H1 (cell line): ENCODE results near the gene CIZ1. TPM values are rescaled to one million over a fixed set of nuclear protein-coding genes. Genes with fewer than 3 reads are reported as not detected.

Experiments used
- CTCF ChIA-PET: fragments of 300-600 bp; sonication (Branson Sonifier 250); formaldehyde crosslinking; loops from one replicate; lab custom pipeline; 2021; ENCODE audit not compliant: partially characterized antibody; lab: Charles Lee
- POLR2A ChIA-PET: fragments of 300-600 bp; sonication (Branson Sonifier 250); formaldehyde crosslinking; loops from one replicate; lab custom pipeline; 2021; ENCODE audit warnings: inconsistent platforms; ENCODE audit not compliant: partially characterized antibody; lab: Charles Lee
- DNase-seq, 2 experiments: peaks; one replicate each; pipeline versions ENCODE4 v3.0.0 to v3.0.0-alpha.2; 2010 to 2022; ENCODE audit warnings: low spot score in 2 of 2, low read depth in 1 of 2, mixed read lengths in 1 of 2
- FAIRE-seq: peaks from 2 replicates; lab custom pipeline; 2011; peaks lifted over from hg19 to GRCh38; lab: Jason Lieb, UNC
- H2AFZ ChIP-seq: 2 replicates; pipeline ENCODE4 v1.8.1; 2012; ENCODE audit warnings: low read length, inconsistent platforms
- H2AK5ac ChIP-seq: 2 replicates; pipeline ENCODE4 v1.6.1; 2013; ENCODE audit warnings: low read depth, low read length
- H2BK120ac ChIP-seq: replicated peaks from 2 replicates; pipeline ENCODE3; 2013; ENCODE audit warnings: low read depth, low read length, inconsistent platforms
- H2BK12ac ChIP-seq: 2 replicates; pipeline ENCODE4 v1.6.1; 2013; ENCODE audit warnings: low read depth, low read length
- H2BK15ac ChIP-seq: 2 replicates; pipeline ENCODE4 v1.6.1; 2013; ENCODE audit warnings: low read length
- H2BK20ac ChIP-seq: 2 replicates; pipeline ENCODE4 v1.6.1; 2013; ENCODE audit warnings: low read length
- H2BK5ac ChIP-seq: 2 replicates; pipeline ENCODE4 v1.6.1; 2013; ENCODE audit warnings: low read depth, low read length
- H3K14ac ChIP-seq: 2 replicates; pipeline ENCODE4 v1.6.1; 2013; ENCODE audit warnings: inconsistent platforms; ENCODE audit not compliant: insufficient read length
- H3K18ac ChIP-seq: 2 replicates; pipeline ENCODE4 v1.6.1; 2013; ENCODE audit warnings: low read length; ENCODE audit errors: extremely low read depth
- H3K23ac ChIP-seq: 2 replicates; pipeline ENCODE4 v1.6.1; 2013; ENCODE audit warnings: inconsistent platforms; ENCODE audit not compliant: insufficient read length
- H3K23me2 ChIP-seq: 2 replicates; pipeline ENCODE4 v1.6.1; 2013; ENCODE audit warnings: low read depth, low read length
- H3K27ac ChIP-seq: 2 replicates; pipeline ENCODE4 v1.6.1; 2011; ENCODE audit warnings: low read depth, low read length, inconsistent platforms
- H3K27me3 ChIP-seq, 4 experiments: replicated peaks in 1 of 4; 1 replicate in 1 of 4; 2 replicates in 3 of 4; pipeline versions ENCODE4 v1.6.1 to v1.8.1; 2011 to 2013; ENCODE audit warnings: low read length in 3 of 4, mild to moderate bottlenecking in 3 of 4, inconsistent platforms in 2 of 4, mixed read lengths in 2 of 4, moderate library complexity in 1 of 4; ENCODE audit not compliant: control insufficient read depth in 3 of 4, insufficient read depth in 3 of 4; ENCODE audit errors: extremely low read depth in 1 of 4
- H3K36me3 ChIP-seq, 4 experiments: 2 replicates each; pipeline versions ENCODE4 v1.6.1 to v1.8.1; 2011 to 2013; ENCODE audit warnings: mild to moderate bottlenecking in 4 of 4, low read length in 3 of 4, moderate library complexity in 2 of 4, control low read depth in 1 of 4, inconsistent platforms in 1 of 4; ENCODE audit not compliant: insufficient read depth in 4 of 4, control insufficient read depth in 2 of 4
- H3K4ac ChIP-seq: replicated peaks from 2 replicates; pipeline ENCODE3; 2013; ENCODE audit warnings: low read length, low read depth, mixed read lengths, inconsistent platforms; ENCODE audit not compliant: insufficient read length
- H3K4me1 ChIP-seq, 4 experiments: replicated peaks in 1 of 4; 1 replicate in 1 of 4; 2 replicates in 3 of 4; pipeline versions ENCODE4 v1.6.1 to v1.8.1; 2011 to 2013; ENCODE audit warnings: low read length in 3 of 4, inconsistent platforms in 2 of 4, mixed read lengths in 1 of 4; ENCODE audit not compliant: insufficient read depth in 4 of 4, control insufficient read depth in 3 of 4
- H3K4me2 ChIP-seq, 2 experiments: 2 replicates each; pipeline versions ENCODE4 v1.6.1 to v1.8.1; 2011 to 2013; ENCODE audit warnings: low read depth in 2 of 2, low read length in 2 of 2, control low read depth in 1 of 2, inconsistent platforms in 1 of 2, mild to moderate bottlenecking in 1 of 2; ENCODE audit not compliant: insufficient read depth in 1 of 2
- H3K4me3 ChIP-seq, 4 experiments: fragments of 200-600, 300-600 bp in 1 of 4; sonication (generic), shearing (Covaris generic), sonication (Bioruptor Twin) in 1 of 4; 2 replicates each; pipeline versions ENCODE4 v1.5.1 to v1.8.1; 2011 to 2016; ENCODE audit warnings: low read length in 4 of 4, low read depth in 3 of 4, control low read depth in 2 of 4, inconsistent platforms in 2 of 4, mild to moderate bottlenecking in 2 of 4, mixed read lengths in 1 of 4, moderate library complexity in 1 of 4; ENCODE audit not compliant: insufficient read depth in 2 of 4; ENCODE audit errors: extremely low read depth in 1 of 4
- H3K56ac ChIP-seq: replicated peaks from 2 replicates; pipeline ENCODE3; 2013; ENCODE audit warnings: low read depth, mild to moderate bottlenecking, mixed read lengths, low read length, inconsistent platforms; ENCODE audit not compliant: insufficient read length
- H3K79me1 ChIP-seq: 2 replicates; pipeline ENCODE4 v1.6.1; 2013; ENCODE audit warnings: low read depth, low read length, control low read depth
- H3K79me2 ChIP-seq, 2 experiments: 2 replicates each; pipeline versions ENCODE4 v1.6.1 to v1.8.1; 2012 to 2013; ENCODE audit warnings: low read length in 2 of 2, mild to moderate bottlenecking in 2 of 2, inconsistent platforms in 1 of 2; ENCODE audit not compliant: insufficient read depth in 2 of 2, control insufficient read depth in 1 of 2
- H3K9ac ChIP-seq, 4 experiments: replicated peaks in 1 of 4; 1 replicate in 1 of 4; 2 replicates in 3 of 4; pipeline versions ENCODE4 v1.6.1 to v1.8.1; 2011 to 2013; ENCODE audit warnings: low read depth in 3 of 4, low read length in 3 of 4, control low read depth in 2 of 4, mild to moderate bottlenecking in 2 of 4, moderate library complexity in 2 of 4, inconsistent platforms in 1 of 4; ENCODE audit errors: extremely low read depth in 1 of 4
- H3K9me3 ChIP-seq, 2 experiments: 2 replicates each; pipeline versions ENCODE4 v1.6.1 to v1.8.1; 2012 to 2013; ENCODE audit warnings: mild to moderate bottlenecking in 2 of 2, moderate library complexity in 2 of 2, control low read depth in 1 of 2, inconsistent platforms in 1 of 2, low read depth in 1 of 2, low read length in 1 of 2, mixed read lengths in 1 of 2; ENCODE audit not compliant: insufficient read depth in 2 of 2
- H4K20me1 ChIP-seq, 2 experiments: replicated peaks in 1 of 2; 2 replicates each; pipeline versions ENCODE3 to v1.8.1; 2011 to 2013; ENCODE audit warnings: inconsistent platforms in 2 of 2, low read length in 2 of 2, mild to moderate bottlenecking in 1 of 2; ENCODE audit not compliant: insufficient read depth in 2 of 2, control insufficient read depth in 1 of 2
- H4K5ac ChIP-seq: 2 replicates; pipeline ENCODE4 v1.6.1; 2013; ENCODE audit warnings: low read length, low read depth, mixed read lengths, inconsistent platforms; ENCODE audit not compliant: insufficient read length
- H4K8ac ChIP-seq: 2 replicates; pipeline ENCODE4 v1.8.0; 2013; ENCODE audit warnings: mild to moderate bottlenecking, moderate library complexity, low read length, inconsistent platforms; ENCODE audit not compliant: insufficient read depth; ENCODE audit errors: extremely low read depth
- H4K91ac ChIP-seq: replicated peaks from 2 replicates; pipeline ENCODE3; 2013; ENCODE audit warnings: low read length, mixed read lengths, inconsistent platforms; ENCODE audit not compliant: insufficient read length
- EGR1 ChIP-seq: IDR thresholded peaks from 2 replicates; pipeline ENCODE4 v1.6.1; 2011; ENCODE audit warnings: low read depth, low read length, borderline replicate concordance
- RXRA ChIP-seq: IDR thresholded peaks from 2 replicates; pipeline ENCODE4 v1.6.1; 2011; ENCODE audit warnings: low read depth, mild to moderate bottlenecking, low read length, moderate library complexity; ENCODE audit not compliant: insufficient read depth
- WGBS, 2 experiments: shearing (Covaris generic) in 1 of 2; methylation state at CpG; one replicate each; pipeline versions ENCODE4 v1.1.6 to v1.1.7; 2013 to 2015; ENCODE audit warnings: low lambda C conversion rate in 2 of 2, mixed read lengths in 2 of 2, inconsistent platforms in 1 of 2, low coverage in 1 of 2, missing lambda C conversion rate in 1 of 2; ENCODE audit not compliant: insufficient replicate concordance in 2 of 2, insufficient coverage in 1 of 2, insufficient read length in 1 of 2; ENCODE audit errors: extremely low coverage in 1 of 2, missing lambda C conversion rate in 1 of 2; 5-methylcytosine and 5-hydroxymethylcytosine counted together
- polyA plus RNA-seq, 7 experiments: library from polyadenylated mRNA; depleted of rRNA in 3 of 7; stranded (reverse) in 5 of 7; unstranded in 2 of 7; fragments of >200 nt in 5 of 7; fragments of 200-250 nt in 2 of 7; gene quantifications; 1 replicate in 5 of 7; 2 replicates in 1 of 7; 4 replicates in 1 of 7; pipeline versions ENCODE4 v1.2.1 to v1.2.3, GENCODE V29; 2011 to 2013; ENCODE audit warnings: missing spikeins in 2 of 7, mixed read lengths in 2 of 7
- total RNA-seq: library from RNA; stranded (reverse); fragmentation: NEBNext Ultra II Directional; extraction: Animal tissue kit (Norgen Biotek cat#: 25700); gene quantifications from 2 replicates; pipeline ENCODE4 v1.2.1, GENCODE V29; 2021
- TF ChIP-seq, protein P1 (sequence below), 3 experiments: IDR thresholded peaks; 1 replicate in 2 of 3; 2 replicates in 1 of 3; pipeline versions ENCODE4 v1.5.1 to v1.6.1; 2011; ENCODE audit warnings: low read length in 3 of 3, mild to moderate bottlenecking in 3 of 3, inconsistent platforms in 2 of 3, low read depth in 1 of 3, moderate library complexity in 1 of 3; ENCODE audit not compliant: insufficient read depth in 1 of 3; ENCODE audit errors: control extremely low read depth in 1 of 3

The CIZ1 gene
- total and polyA plus RNA-seq, 2 of the 8 experiments (the other 6 are each of a cell fraction or from before 2014, with no cell fraction given) = 66.0 to 107 TPM

DNA sequence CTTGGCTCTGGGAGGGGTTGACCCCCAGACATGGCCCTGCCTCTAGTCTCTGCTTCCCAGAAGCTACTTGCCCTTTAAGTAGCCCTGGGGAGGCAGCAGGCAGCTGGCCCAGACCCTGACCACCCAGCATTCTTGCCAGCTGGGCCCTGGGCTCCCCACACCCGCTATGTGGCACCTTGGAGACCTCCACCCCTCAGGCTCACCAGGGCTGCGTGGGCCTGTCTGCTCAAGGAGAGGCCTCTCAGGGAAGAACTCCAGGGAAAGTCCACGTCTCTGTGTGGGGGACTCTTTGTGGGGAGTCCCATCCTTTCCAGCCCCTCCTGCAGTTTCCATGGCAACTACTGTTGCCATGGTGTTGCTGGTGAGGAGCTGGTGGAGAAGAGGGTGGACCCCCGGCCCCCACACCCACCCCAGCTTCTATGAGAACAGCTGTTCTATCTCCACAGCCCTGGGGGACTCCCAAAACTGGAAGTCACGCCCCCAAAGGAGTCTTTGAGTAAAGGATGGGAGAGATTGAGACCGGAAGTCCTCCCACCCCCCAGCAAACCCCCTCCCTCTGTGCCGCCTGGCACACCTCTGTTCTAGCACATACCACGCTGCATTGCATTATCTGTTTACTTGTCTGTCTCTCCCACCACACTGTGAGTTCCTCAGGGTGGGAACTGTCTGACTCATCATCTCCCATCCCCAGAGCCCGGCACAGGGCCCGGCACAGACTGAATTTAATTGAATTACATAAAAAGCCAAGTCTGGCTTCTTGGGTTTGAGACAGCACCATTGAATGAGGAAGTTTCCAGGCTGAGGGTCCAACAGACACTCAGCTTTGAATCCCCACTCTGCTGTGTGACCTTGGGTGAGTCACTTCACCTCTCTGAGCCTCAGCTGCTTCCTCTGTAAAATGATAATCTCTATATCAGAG is 24.4 kb upstream of the CIZ1 start:
- Histone ChIP-seq H3K23ac (no peak overlapping the region), H2BK20ac (no peak overlapping the region), H2AK5ac (no peak overlapping the region), H3K4me1 (peaks cover 0 to 12% (median 5%) of the 10 kb centered on the region in 4 experiments; a peak in 5 of 7 replicates), H3K18ac (no peak overlapping the region), H2AFZ (no peak overlapping the region), H3K23me2 (0 out of 2 replicates have a peak, but pooled peaks cover 2% of the 10 kb centered on the region), H4K91ac (no peak overlapping the region), H2BK120ac (no peak overlapping the region), H4K5ac (no peak overlapping the region), H3K27ac (no peak overlapping the region), H3K79me2 (no peaks in the 10 kb centered on the region), H3K4me3 (no peak overlapping the region), H2BK5ac (no peak overlapping the region), H4K20me1 (peaks cover 1 to 13% of the 10 kb centered on the region in 2 experiments), H3K56ac (no peak overlapping the region), H3K14ac (no peak overlapping the region), H4K8ac (no peak overlapping the region), H3K9ac (no peak overlapping the region; a peak in 1 of 7 replicates), H3K36me3 (peaks cover 3 to 11% (median 6%) of the 10 kb centered on the region in 4 experiments; a peak in 7 of 8 replicates), H2BK15ac (no peak overlapping the region), H3K27me3 (no peaks in the 10 kb centered on the region), H3K9me3 (no peaks in the 10 kb centered on the region), H3K79me1 (no peaks in the 10 kb centered on the region; the same call in none of the 2 replicates), H3K4ac (no peak overlapping the region), H3K4me2 (no peak overlapping the region), H2BK12ac (no peak overlapping the region)
- DNase-seq (no peak), FAIRE-seq (no peak)
- POLR2A ChIA-PET = interaction anchor here (0.6 to 3.9 kb wide), 14 partner anchors 8 to 337 kb away, joined by 3 to 14 read pairs (median 3); partner anchors contain the start of genes DNM1 and SPTAN1
- TF ChIP-seq, protein P1, sequence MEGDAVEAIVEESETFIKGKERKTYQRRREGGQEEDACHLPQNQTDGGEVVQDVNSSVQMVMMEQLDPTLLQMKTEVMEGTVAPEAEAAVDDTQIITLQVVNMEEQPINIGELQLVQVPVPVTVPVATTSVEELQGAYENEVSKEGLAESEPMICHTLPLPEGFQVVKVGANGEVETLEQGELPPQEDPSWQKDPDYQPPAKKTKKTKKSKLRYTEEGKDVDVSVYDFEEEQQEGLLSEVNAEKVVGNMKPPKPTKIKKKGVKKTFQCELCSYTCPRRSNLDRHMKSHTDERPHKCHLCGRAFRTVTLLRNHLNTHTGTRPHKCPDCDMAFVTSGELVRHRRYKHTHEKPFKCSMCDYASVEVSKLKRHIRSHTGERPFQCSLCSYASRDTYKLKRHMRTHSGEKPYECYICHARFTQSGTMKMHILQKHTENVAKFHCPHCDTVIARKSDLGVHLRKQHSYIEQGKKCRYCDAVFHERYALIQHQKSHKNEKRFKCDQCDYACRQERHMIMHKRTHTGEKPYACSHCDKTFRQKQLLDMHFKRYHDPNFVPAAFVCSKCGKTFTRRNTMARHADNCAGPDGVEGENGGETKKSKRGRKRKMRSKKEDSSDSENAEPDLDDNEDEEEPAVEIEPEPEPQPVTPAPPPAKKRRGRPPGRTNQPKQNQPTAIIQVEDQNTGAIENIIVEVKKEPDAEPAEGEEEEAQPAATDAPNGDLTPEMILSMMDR (IDR thresholded peaks at IDR 0.05; ENCODE audit: control extremely low read depth in 1 of 3, insufficient read depth in 1 of 3, low read depth in 1 of 3, low read length in 3 of 3) = no peak
- TF ChIP-seq EGR1 (no peak), RXRA (no peak)
- WGBS, 2 experiments = 81% methylated on average over 9 of the region's 10 CpGs; no CpG with 5 or more reads in 1 of the 2 experiments
- CTCF ChIA-PET = interaction anchor here (0.8 to 3.3 kb wide), 5 partner anchors 8 to 32 kb away, joined by 3 to 14 read pairs (median 5); no protein-coding TSS in a partner anchor
